HepG2 (cell line): Measurements from ENCODE around the gene TLN1. TPM values are rescaled to one million over a fixed set of nuclear protein-coding genes. Genes with fewer than 3 reads are reported as not detected.
A peak's percentile ranks its signal among the peaks of the same experiment; 100 is the strongest.

Source experiments
- ATAC-seq: fragments of 200-7000 bp; cut with Tn5 transposase; 3 replicates; pipeline ENCODE4 v1.9.1; 2020; ENCODE audit warnings: mild to moderate bottlenecking, moderate library complexity
- BruUV-seq: library from RNA; stranded (reverse); fragments of 400-500 nt; replicated peaks from 2 replicates; lab custom pipeline; 2021; lab: Mats Ljungman, UMichigan
- CTCF ChIA-PET: fragments of 300-600 bp; formaldehyde crosslinking; extraction: SDS; loops from one replicate; lab custom pipeline; 2021; ENCODE audit warnings: low total read pairs, inconsistent platforms, low intra/inter-chr PET ratio; lab: Yijun Ruan, JAX
- POLR2A ChIA-PET: fragments of 350-600 bp; sonication (Branson Sonifier 250); formaldehyde crosslinking; loops from one replicate; lab custom pipeline; 2020; ENCODE audit warnings: antibody characterized with exemption, inconsistent platforms; lab: Yijun Ruan, JAX
- DNase-seq: peaks from one replicate; pipeline ENCODE4 v3.0.0-alpha.2; 2015; ENCODE audit warnings: low spot score
- FAIRE-seq: peaks from 3 replicates; lab custom pipeline; 2011; peaks lifted over from hg19 to GRCh38; lab: Jason Lieb, UNC
- H2AFZ ChIP-seq: one replicate; pipeline ENCODE4 v1.6.1; 2011; ENCODE audit warnings: low read length, inconsistent platforms
- H3K27ac ChIP-seq: fragments of 300-600 bp; 3 replicates; pipeline ENCODE4 v1.8.0; 2011; ENCODE audit warnings: mixed run types, mild to moderate bottlenecking, mixed read lengths, low read length, inconsistent platforms; ENCODE audit not compliant: insufficient read depth; ENCODE audit errors: extremely low read length
- H3K27me3 ChIP-seq, 2 experiments: fragments of 200-600 bp in 1 of 2; 2 replicates in 1 of 2; 3 replicates in 1 of 2; pipeline versions ENCODE4 v1.6.0 to v1.8.0; 2011; ENCODE audit warnings: low read length in 2 of 2, mild to moderate bottlenecking in 2 of 2, moderate library complexity in 2 of 2, inconsistent platforms in 1 of 2; ENCODE audit not compliant: insufficient read depth in 2 of 2, control insufficient read depth in 1 of 2
- H3K36me3 ChIP-seq, 2 experiments: fragments of 200-600 bp in 1 of 2; replicated peaks in 1 of 2; 2 replicates in 1 of 2; 3 replicates in 1 of 2; pipeline versions ENCODE4 v1.5.1 to v1.8.0; 2011; ENCODE audit warnings: low read length in 2 of 2, inconsistent platforms in 1 of 2; ENCODE audit not compliant: insufficient read depth in 2 of 2, control insufficient read depth in 1 of 2
- H3K4me1 ChIP-seq: 2 replicates; pipeline ENCODE4 v1.5.1; 2012; ENCODE audit warnings: low read length, inconsistent platforms; ENCODE audit not compliant: insufficient read depth
- H3K4me2 ChIP-seq: 2 replicates; pipeline ENCODE4 v1.6.0; 2011; ENCODE audit warnings: low read depth, low read length, inconsistent platforms
- H3K4me3 ChIP-seq, 3 experiments: fragments of 200-600 bp in 1 of 3; sonication (generic), shearing (Covaris generic) in 1 of 3; replicated peaks in 1 of 3; 2 replicates each; pipeline ENCODE4 v1.5.1; 2011 to 2016; ENCODE audit warnings: low read length in 3 of 3, inconsistent platforms in 2 of 3, low read depth in 2 of 3, mild to moderate bottlenecking in 2 of 3, control low read depth in 1 of 3, mixed read lengths in 1 of 3; ENCODE audit not compliant: insufficient read depth in 1 of 3
- H3K79me2 ChIP-seq: one replicate; pipeline ENCODE4 v1.6.1; 2011; ENCODE audit warnings: low read length, inconsistent platforms; ENCODE audit not compliant: insufficient read depth
- H3K9ac ChIP-seq: 2 replicates; pipeline ENCODE4 v1.6.0; 2011; ENCODE audit warnings: mild to moderate bottlenecking, low read depth, low read length, inconsistent platforms; ENCODE audit not compliant: insufficient read depth
- H3K9me3 ChIP-seq: 2 replicates; pipeline ENCODE4 v1.5.1; 2012; ENCODE audit warnings: mild to moderate bottlenecking, low read length
- H4K20me1 ChIP-seq: 2 replicates; pipeline ENCODE4 v1.6.0; 2011; ENCODE audit warnings: inconsistent platforms, mild to moderate bottlenecking, low read length, moderate library complexity; ENCODE audit not compliant: insufficient read depth
- CC2D1A ChIP-seq: sonication (generic); formaldehyde crosslinking; IDR thresholded peaks from 2 replicates; pipeline ENCODE4 v1.8.1; 2023; ENCODE audit warnings: mild to moderate bottlenecking, missing genetic modification reagents
- DMAP1 ChIP-seq: IDR thresholded peaks from 2 replicates; pipeline ENCODE4 v1.6.1; 2016
- HOXA3 ChIP-seq: sonication (generic); formaldehyde crosslinking; IDR thresholded peaks from 2 replicates; pipeline ENCODE4 v1.5.0; 2020; ENCODE audit warnings: missing genetic modification reagents
- KLF13 ChIP-seq: sonication (generic); formaldehyde crosslinking; IDR thresholded peaks from 2 replicates; pipeline ENCODE4 v1.4.0; 2020; ENCODE audit warnings: mild to moderate bottlenecking, missing genetic modification reagents
- RELA ChIP-seq: sonication (generic); formaldehyde crosslinking; IDR thresholded peaks from 2 replicates; pipeline ENCODE4 v1.4.0; 2020; ENCODE audit warnings: missing genetic modification reagents
- RFX3 ChIP-seq: IDR thresholded peaks from 2 replicates; pipeline ENCODE4 v1.6.1; 2016; ENCODE audit warnings: missing biosample characterization, missing genetic modification reagents
- SRSF4 ChIP-seq: fragments of 200-400 bp; formaldehyde crosslinking; IDR thresholded peaks from one replicate; pipeline ENCODE4 v1.6.1; 2018; ENCODE audit warnings: mild to moderate bottlenecking, low read depth, low read length, moderate library complexity; ENCODE audit not compliant: poor library complexity, severe bottlenecking
- THAP7 ChIP-seq: sonication (generic); formaldehyde crosslinking; IDR thresholded peaks from 2 replicates; pipeline ENCODE4 v1.8.1; 2023; ENCODE audit warnings: mild to moderate bottlenecking, missing genetic modification reagents
- ZBTB25 ChIP-seq: IDR thresholded peaks from 2 replicates; pipeline ENCODE4 v1.6.1; 2018; ENCODE audit warnings: missing genetic modification reagents
- ZFP41 ChIP-seq: sonication (generic); formaldehyde crosslinking; IDR thresholded peaks from 2 replicates; pipeline ENCODE4 v1.4.0; 2020; ENCODE audit warnings: mild to moderate bottlenecking, missing genetic modification reagents, borderline replicate concordance
- ZHX2 ChIP-seq, 2 experiments: sonication (generic) in 1 of 2; formaldehyde crosslinking in 1 of 2; IDR thresholded peaks; 2 replicates each; pipeline versions ENCODE4 v1.6.1 to v1.9.0; 2014 to 2022; ENCODE audit warnings: antibody characterized with exemption in 1 of 2, borderline replicate concordance in 1 of 2, inconsistent platforms in 1 of 2, low read depth in 1 of 2, missing genetic modification reagents in 1 of 2
- ZNF781 ChIP-seq: sonication (generic); formaldehyde crosslinking; IDR thresholded peaks from 2 replicates; pipeline ENCODE4 v1.5.1; 2020; ENCODE audit warnings: borderline replicate concordance, mild to moderate bottlenecking, missing genetic modification reagents; ENCODE audit errors: not compliant biosample characterization
- ZSCAN12 ChIP-seq: sonication (generic); formaldehyde crosslinking; IDR thresholded peaks from 2 replicates; pipeline ENCODE4 v1.9.0; 2021; ENCODE audit warnings: mild to moderate bottlenecking, missing genetic modification reagents
- WGBS: methylation state at CpG from one replicate; pipeline ENCODE4 v1.1.6; 2017; ENCODE audit warnings: low lambda C conversion rate; 5-methylcytosine and 5-hydroxymethylcytosine counted together
- in situ Hi-C: cut with HindIII; loops from 2 replicates; pipeline ENCODE4 v1.10.0; 2017; ENCODE audit warnings: low pct_unique_long_range_greater_than_20kb; ENCODE audit not compliant: extremely low pct_ligation_motif_present
- intact Hi-C: fragments of 100-400 bp; cut with micrococcal nuclease; formaldehyde crosslinking; loops from one replicate; pipeline ENCODE4 v1.10.0; 2022; ENCODE audit not compliant: unreplicated experiment
- polyA plus RNA-seq, 8 experiments: library from polyadenylated mRNA; depleted of rRNA in 3 of 8; stranded (reverse) in 7 of 8; unstranded in 1 of 8; fragments of >200 nt; fragmentation: Illumina TruSeq in 4 of 8; extraction: Trizol in 4 of 8; gene quantifications; 2 replicates each; pipeline versions ENCODE4 v1.2.1 to v1.2.3, GENCODE V29; 2011 to 2016; ENCODE audit warnings: low read depth in 4 of 8, missing spikeins in 1 of 8, mixed read lengths in 1 of 8; ENCODE audit not compliant: insufficient read depth in 1 of 8
- total RNA-seq, 5 experiments: library from RNA; depleted of rRNA; stranded (reverse); fragments of >200 nt; fragmentation: Illumina TruSeq; extraction: Trizol; gene quantifications; 2 replicates each; pipeline ENCODE4 v1.2.3, GENCODE V29; 2016; ENCODE audit warnings: low read depth in 1 of 5
- TF ChIP-seq, protein P1 (sequence below): sonication (generic); formaldehyde crosslinking; IDR thresholded peaks from 2 replicates; pipeline ENCODE4 v1.8.1; 2022; ENCODE audit warnings: mild to moderate bottlenecking, missing genetic modification reagents

Gene TLN1
- total and polyA plus RNA-seq, 2 of the 13 experiments (the other 11 are each of a cell fraction or from before 2014, with no cell fraction given) = 35.2 to 51.8 TPM

DNA sequence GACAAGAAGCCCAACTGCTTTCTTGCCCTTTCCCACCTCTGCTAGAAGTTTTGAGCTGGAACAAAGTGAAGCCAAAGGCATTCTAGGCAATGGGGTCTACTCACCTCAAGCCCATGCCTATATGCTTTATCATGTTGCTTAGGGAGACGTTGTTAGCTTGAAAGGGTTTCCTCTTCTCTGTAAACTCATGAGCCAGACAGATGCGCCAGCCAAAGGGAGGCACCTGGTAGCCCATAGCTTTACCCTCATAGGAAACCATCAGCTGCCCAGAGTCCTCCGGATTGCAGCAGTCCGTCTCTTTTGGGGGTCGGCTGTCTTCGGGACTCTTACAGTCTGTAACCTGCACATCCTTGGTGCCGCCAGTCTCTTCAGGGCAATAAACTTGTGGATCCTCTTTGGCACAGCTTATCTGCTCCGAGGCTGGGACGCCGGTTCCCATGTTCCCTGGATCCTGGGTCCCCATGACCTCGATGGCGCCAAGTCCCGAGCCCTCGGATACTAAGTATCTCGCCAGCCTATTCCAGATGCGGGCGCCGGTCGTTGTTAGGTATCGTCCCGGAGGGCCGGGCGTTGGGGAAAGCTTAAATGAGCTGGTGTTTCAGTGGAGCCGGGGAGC is 16.4 kb upstream of the TLN1 start:
- H3K9ac ChIP-seq = peak overlapping the region; percentile 94
- no peak for FAIRE-seq
- TF ChIP-seq DMAP1 (CRISPR knock-in tag) (no peak), RFX3 (CRISPR knock-in tag) (no peak), ZNF781 (CRISPR knock-in tag) (no peak), KLF13 (0 out of 2 replicates have a peak, but pooled peaks have one; percentile 35), HOXA3 (CRISPR knock-in tag) (no peak), THAP7 (no peak), SRSF4 (no peak), ZFP41 (CRISPR knock-in tag) (no peak), ZHX2 (IDR thresholded peaks at IDR 0.05; ENCODE audit: low read depth) (no peak), ZHX2 (CRISPR knock-in tag; IDR thresholded peaks at IDR 0.05; ENCODE audit: borderline replicate concordance) (0 out of 2 replicates have a peak, but pooled peaks have one; percentile 28), ZSCAN12 (CRISPR knock-in tag) (0 out of 2 replicates have a peak, but pooled peaks have one; percentile 27), CC2D1A (no peak), ZBTB25 (CRISPR knock-in tag) (no peak), RELA (CRISPR knock-in tag) (no peak)
- TF ChIP-seq, protein P1, sequence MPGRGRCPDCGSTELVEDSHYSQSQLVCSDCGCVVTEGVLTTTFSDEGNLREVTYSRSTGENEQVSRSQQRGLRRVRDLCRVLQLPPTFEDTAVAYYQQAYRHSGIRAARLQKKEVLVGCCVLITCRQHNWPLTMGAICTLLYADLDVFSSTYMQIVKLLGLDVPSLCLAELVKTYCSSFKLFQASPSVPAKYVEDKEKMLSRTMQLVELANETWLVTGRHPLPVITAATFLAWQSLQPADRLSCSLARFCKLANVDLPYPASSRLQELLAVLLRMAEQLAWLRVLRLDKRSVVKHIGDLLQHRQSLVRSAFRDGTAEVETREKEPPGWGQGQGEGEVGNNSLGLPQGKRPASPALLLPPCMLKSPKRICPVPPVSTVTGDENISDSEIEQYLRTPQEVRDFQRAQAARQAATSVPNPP (CRISPR knock-in tag) = no peak

More for the DNA sequence above, 16.4 kb upstream of the TLN1 start:
- CTCF ChIA-PET = no interaction called here
- Histone ChIP-seq H4K20me1 (peaks cover 39% of the 10 kb centered on the region), H3K9me3 (no peaks in the 10 kb centered on the region), H3K27me3 (no peaks in the 10 kb centered on the region; a peak in 2 of 5 replicates), H3K27ac (peak overlapping the region; percentile 89), H3K36me3 (peaks cover 18 to 42% of the 10 kb centered on the region in 2 experiments), H2AFZ (no peak overlapping the region), H3K4me1 (peaks cover 42% of the 10 kb centered on the region), H3K79me2 (peaks cover 51% of the 10 kb centered on the region), H3K4me2 (peak overlapping the region; percentile 94), H3K4me3 (peak overlapping the region; percentile 95 to 99 (median 98))
- WGBS = 0% methylated on average over 6 of the region's 24 CpGs
- peak; percentile 4 for ATAC-seq
- intact Hi-C loops (loop anchor here (2.0 kb wide), 1 partner anchor 16 kb away; the partner anchor contains the start of genes CREB3 and TLN1), in situ Hi-C loops (no loop called here)
- no peak for DNase-seq
- POLR2A ChIA-PET = interaction anchor here (1.0 to 5.8 kb wide), 17 partner anchors 8 to 102 kb away, joined by 3 to 102 read pairs (median 9); partner anchors contain the start of genes ARHGEF39, CCDC107, CREB3 and HINT2
- no TSS peak for BruUV-seq
